Omental fat pad (tissue), 4 donors: ENCODE data around the gene LPIN2. TPM values are rescaled to one million over a fixed set of nuclear protein-coding genes. Genes with fewer than 3 reads are reported as not detected.

ENCODE experiments used
- ATAC-seq: fragments of 150-250 bp; one replicate; pipeline ENCODE4 v1.9.1; 2016; ENCODE audit warnings: mild to moderate bottlenecking, moderate library complexity; ENCODE audit not compliant: low FRiP score
- DNase-seq: peaks from one replicate; pipeline ENCODE4 v3.0.0-alpha.2; 2019; ENCODE audit warnings: low spot score
- CTCF ChIP-seq, 3 donors: fragments of 450-650 bp; IDR thresholded peaks; one replicate each; pipeline ENCODE4 v1.5.1; 2016 to 2017; ENCODE audit warnings: antibody characterized with exemption in 3 of 3, mild to moderate bottlenecking in 3 of 3, moderate library complexity in 2 of 3
- total RNA-seq, 4 donors: library from RNA; depleted of rRNA; stranded (reverse); fragments of >200 nt; gene quantifications; one replicate each; pipeline ENCODE4 v1.1.0, GENCODE V29; 2016

Gene LPIN2
- total RNA-seq, 4 donors from 2014 or later = 21.3 to 35.5 (median 31.7) TPM

GRCh38 chr18:2984703-2985261 is 28.2 kb downstream of the LPIN2 start:
- no peak for ATAC-seq
- TF ChIP-seq CTCF (IDR thresholded peaks at IDR 0.05) = no peak
- DNase-seq = no peak

DNA sequence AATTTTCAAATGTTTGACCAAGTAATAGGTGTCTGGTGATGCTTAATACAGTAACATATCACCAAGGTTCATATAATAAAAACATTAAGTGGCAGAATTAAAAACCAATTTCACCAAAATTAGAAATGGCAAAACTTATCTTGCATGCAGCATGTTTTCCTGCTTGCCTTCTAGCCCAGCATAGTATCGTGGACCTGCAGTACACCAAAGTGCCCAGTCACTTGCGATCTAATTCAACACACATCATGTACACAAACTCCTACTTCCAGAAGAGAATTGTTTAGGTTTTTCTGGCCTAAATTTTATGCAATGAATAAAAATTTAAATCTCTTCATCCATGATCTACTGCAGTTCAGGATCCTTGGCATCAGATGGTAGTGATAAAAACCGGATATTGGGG is 28.9 kb downstream of the LPIN2 start:
- no peak for TF ChIP-seq CTCF (IDR thresholded peaks at IDR 0.05)
- DNase-seq (no peak), ATAC-seq (no peak)

GRCh38 chr18:2983296-2983695 is 29.6 kb downstream of the LPIN2 start:
- ATAC-seq (no peak), DNase-seq (no peak)
- no peak for TF ChIP-seq CTCF (IDR thresholded peaks at IDR 0.05)

DNA sequence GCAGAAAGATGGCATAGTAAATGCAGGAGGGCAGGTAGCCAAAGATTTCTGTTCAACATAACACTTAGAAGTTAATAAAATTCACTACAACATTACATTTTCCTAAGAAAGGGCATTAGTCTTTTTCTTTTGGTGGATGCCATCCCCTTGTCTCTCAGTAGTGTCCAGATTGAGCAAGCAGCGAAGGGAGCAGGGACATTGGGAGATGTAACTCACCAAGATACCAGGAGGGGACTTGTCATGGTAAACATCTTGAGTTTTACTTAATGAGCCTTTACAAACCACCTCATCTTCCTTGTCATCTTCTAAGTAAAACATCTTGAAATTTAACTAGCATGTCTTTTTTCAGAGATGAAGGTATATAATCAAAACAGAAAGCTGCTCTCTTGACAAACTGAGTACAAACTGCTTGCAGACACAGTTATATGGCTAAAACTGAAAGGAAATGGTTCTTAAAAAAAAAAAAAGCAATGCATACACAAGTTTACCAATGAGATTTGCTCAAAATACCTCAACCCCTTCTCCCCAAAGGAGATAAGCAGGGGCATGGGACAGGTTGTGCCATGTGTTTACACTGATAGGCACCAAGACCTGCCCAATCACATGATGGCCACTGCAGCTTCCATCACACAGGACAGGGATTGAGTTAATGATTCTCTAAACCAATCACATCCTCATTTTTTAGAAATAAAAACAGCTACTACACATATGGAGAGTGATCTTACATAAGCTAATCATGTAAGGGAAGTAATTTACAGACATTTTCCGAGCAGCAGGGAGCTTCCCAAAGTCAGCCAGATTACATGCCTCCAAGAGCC is 30.3 kb downstream of the LPIN2 start:
- ATAC-seq (no peak), DNase-seq (no peak)
- no peak for TF ChIP-seq CTCF (IDR thresholded peaks at IDR 0.05)

DNA sequence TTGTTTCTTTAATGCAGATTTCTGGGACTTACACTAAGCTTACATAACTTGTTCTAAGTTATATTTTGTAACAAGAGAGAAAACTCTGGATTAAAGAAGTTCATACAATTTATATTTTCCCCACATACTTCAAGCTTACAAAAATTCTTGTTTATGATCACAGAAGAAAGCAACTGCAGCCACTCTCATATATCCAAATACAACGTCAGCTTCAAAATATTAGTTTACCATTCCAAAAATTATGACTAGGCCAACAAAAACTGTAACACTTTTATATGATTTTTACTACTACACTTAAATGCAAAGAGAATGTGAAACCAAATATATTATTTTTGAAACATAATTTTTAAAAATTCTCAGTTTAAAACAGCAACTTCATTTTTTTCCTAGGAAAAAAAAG is 30.9 kb downstream of the LPIN2 start:
- no peak for ATAC-seq
- TF ChIP-seq CTCF (IDR thresholded peaks at IDR 0.05) = no peak
- DNase-seq = no peak

GRCh38 chr18:2981212-2981728 is 31.7 kb downstream of the LPIN2 start:
- ATAC-seq (peak; percentile 67), DNase-seq (no peak)
- TF ChIP-seq CTCF (IDR thresholded peaks at IDR 0.05) = no peak
